MCF 10A (cell line): ENCODE measurements around the gene STX12. TPM values are rescaled to one million over a fixed set of nuclear protein-coding genes. Genes with fewer than 3 reads are reported as not detected.

Source experiments
- BruUV-seq: library from RNA; stranded (reverse); fragments of 400-500 nt; replicated peaks from 2 replicates; lab custom pipeline; 2021; lab: Mats Ljungman, UMichigan
- CTCF ChIA-PET: fragments of 300-600 bp; sonication (Branson Sonifier 250); formaldehyde crosslinking; extraction: SDS; loops from one replicate; lab custom pipeline; 2021; ENCODE audit warnings: antibody characterized with exemption, inconsistent platforms; lab: Yijun Ruan, JAX
- POLR2A ChIA-PET: fragments of 300-600, 350-650 bp; sonication (Branson Sonifier 250); formaldehyde crosslinking; extraction: SDS; loops from one replicate; lab custom pipeline; 2020; ENCODE audit warnings: antibody characterized with exemption, inconsistent platforms; lab: Yijun Ruan, JAX
- DNase-seq: peaks from one replicate; pipeline ENCODE4 v3.0.0-alpha.2; 2018; ENCODE audit not compliant: unreplicated experiment
- H3K27ac Mint-ChIP-seq: one replicate; pipeline ENCODE4 v1.8.0; 2022; ENCODE audit warnings: mild to moderate bottlenecking, low read depth, mixed read lengths; ENCODE audit not compliant: unreplicated experiment
- H3K27me3 Mint-ChIP-seq: one replicate; pipeline ENCODE4 v1.8.0; 2022; ENCODE audit warnings: mixed read lengths; ENCODE audit not compliant: insufficient read depth, unreplicated experiment
- H3K36me3 Mint-ChIP-seq: one replicate; pipeline ENCODE4 v1.8.0; 2022; ENCODE audit warnings: mild to moderate bottlenecking, moderate library complexity, mixed read lengths; ENCODE audit not compliant: insufficient read depth, unreplicated experiment
- H3K4me1 Mint-ChIP-seq: one replicate; pipeline ENCODE4 v1.8.0; 2022; ENCODE audit warnings: mixed read lengths; ENCODE audit not compliant: insufficient read depth, unreplicated experiment
- H3K4me3 Mint-ChIP-seq: one replicate; pipeline ENCODE4 v1.8.0; 2022; ENCODE audit warnings: mild to moderate bottlenecking, moderate library complexity, mixed read lengths; ENCODE audit not compliant: unreplicated experiment
- H3K9me3 Mint-ChIP-seq: one replicate; pipeline ENCODE4 v1.8.0; 2022; ENCODE audit warnings: mixed read lengths; ENCODE audit not compliant: unreplicated experiment
- intact Hi-C: fragments of 100-400 bp; cut with micrococcal nuclease; formaldehyde crosslinking; loops from 2 replicates; pipeline ENCODE4 v1.14.1; 2022
- total RNA-seq: library from RNA; stranded (reverse); gene quantifications from 2 replicates; pipeline ENCODE4 v1.2.3, GENCODE V29; 2022
- TF ChIP-seq, protein P1 (sequence below): fragments of 200-600 bp; IDR thresholded peaks from one replicate; pipeline ENCODE4 v1.8.0; 2022; ENCODE audit warnings: antibody characterized with exemption, mild to moderate bottlenecking; ENCODE audit not compliant: unreplicated experiment

The STX12 gene
- total RNA-seq, 1 experiment from 2014 or later, result 34.6 TPM

DNA sequence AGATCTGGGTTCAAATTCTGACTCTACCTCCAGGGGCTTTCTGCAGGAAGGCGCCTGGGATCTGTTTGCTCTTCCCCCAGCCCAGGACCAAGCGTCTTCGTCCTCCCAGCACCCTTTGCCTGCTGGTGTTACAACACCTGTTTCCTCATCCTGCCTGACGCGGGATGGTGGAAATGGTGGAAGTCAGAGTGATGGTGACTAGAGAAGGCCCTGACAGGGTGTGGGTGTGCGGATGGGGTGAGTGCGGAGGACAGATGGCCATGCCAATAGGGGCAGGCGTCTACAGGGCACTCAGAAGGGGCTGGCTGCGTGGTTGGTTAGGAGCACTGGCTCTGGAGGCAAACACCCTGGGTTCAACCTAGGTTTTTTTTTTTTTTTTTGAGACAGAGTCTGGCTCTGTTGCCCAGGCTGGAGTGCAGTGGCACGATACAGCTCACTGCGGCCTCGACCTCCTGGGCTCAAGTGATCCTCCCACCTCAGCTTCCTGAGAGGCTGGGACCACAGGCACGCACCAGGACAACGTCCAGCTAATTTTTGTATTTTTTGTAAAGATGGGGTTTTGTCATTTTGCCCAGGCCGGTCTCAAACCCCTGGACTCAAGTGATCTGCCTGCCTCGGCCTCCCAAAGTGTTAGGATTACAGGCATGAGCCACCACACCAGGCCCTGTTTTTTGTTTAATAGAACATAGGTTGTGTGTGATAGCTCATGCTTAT lies 100.8 kb downstream of the STX12 start:
- intact Hi-C loops, result no loop called here
- BruUV-seq, result no TSS peak

More for the DNA sequence above, 100.8 kb downstream of the STX12 start:
- no peak for DNase-seq
- peaks cover 9% of the 10 kb centered on the region for H3K4me1 Mint-ChIP-seq
- no peaks in the 10 kb centered on the region for H3K9me3 Mint-ChIP-seq
- H3K27me3 Mint-ChIP-seq, result no peaks in the 10 kb centered on the region
- POLR2A ChIA-PET, result interaction anchor here (1.9 kb wide), 1 partner anchor 17 kb away, joined by 6 read pairs; no protein-coding TSS in a partner anchor
- TF ChIP-seq, protein P1, sequence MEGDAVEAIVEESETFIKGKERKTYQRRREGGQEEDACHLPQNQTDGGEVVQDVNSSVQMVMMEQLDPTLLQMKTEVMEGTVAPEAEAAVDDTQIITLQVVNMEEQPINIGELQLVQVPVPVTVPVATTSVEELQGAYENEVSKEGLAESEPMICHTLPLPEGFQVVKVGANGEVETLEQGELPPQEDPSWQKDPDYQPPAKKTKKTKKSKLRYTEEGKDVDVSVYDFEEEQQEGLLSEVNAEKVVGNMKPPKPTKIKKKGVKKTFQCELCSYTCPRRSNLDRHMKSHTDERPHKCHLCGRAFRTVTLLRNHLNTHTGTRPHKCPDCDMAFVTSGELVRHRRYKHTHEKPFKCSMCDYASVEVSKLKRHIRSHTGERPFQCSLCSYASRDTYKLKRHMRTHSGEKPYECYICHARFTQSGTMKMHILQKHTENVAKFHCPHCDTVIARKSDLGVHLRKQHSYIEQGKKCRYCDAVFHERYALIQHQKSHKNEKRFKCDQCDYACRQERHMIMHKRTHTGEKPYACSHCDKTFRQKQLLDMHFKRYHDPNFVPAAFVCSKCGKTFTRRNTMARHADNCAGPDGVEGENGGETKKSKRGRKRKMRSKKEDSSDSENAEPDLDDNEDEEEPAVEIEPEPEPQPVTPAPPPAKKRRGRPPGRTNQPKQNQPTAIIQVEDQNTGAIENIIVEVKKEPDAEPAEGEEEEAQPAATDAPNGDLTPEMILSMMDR, result no peak
- CTCF ChIA-PET, result no interaction called here
- H3K4me3 Mint-ChIP-seq, result peak overlapping the region; percentile 63
- H3K36me3 Mint-ChIP-seq, result no peaks in the 10 kb centered on the region
- H3K27ac Mint-ChIP-seq, result peak overlapping the region; percentile 99

Other genes starting within 250 kb of the STX12 start
- gene AHDC1, start 169.1 kb upstream of the STX12 start, total RNA-seq, result 18.4 and 25.2 TPM in 2 replicates
- not detected in 2 replicates for gene FGR, start 138.0 kb upstream of the STX12 start, total RNA-seq
- gene IFI6, start 101.0 kb upstream of the STX12 start, total RNA-seq, result 3.8 and 5.8 TPM in 2 replicates
- 9.7 and 9.9 TPM in 2 replicates for gene FAM76A, start 47.3 kb upstream of the STX12 start, total RNA-seq
- 48.6 and 51.1 TPM in 2 replicates for gene PPP1R8, start 57.6 kb downstream of the STX12 start, total RNA-seq
- gene THEMIS2, start 99.3 kb downstream of the STX12 start, total RNA-seq, result 1.5 and 1.7 TPM in 2 replicates
- 22.3 and 25.7 TPM in 2 replicates for gene RPA2, start 141.4 kb downstream of the STX12 start, total RNA-seq
- 2.6 and 4.0 TPM in 2 replicates for gene SMPDL3B, start 161.8 kb downstream of the STX12 start, total RNA-seq
- gene XKR8, start 186.8 kb downstream of the STX12 start, total RNA-seq, result 2.8 and 4.0 TPM in 2 replicates